ENCODE measurements around the gene OSGEP.

The OSGEP gene

GRCh38 chr14:20494935-20495766 lies 40.5 kb upstream of the OSGEP start:
- no peak overlapping the region for H3K4me3 ChIP-seq (replicated peaks; ENCODE audit: low read depth, low read length)
- no peak for DNase-seq (ENCODE audit: extremely low read depth, low read depth)
- no peak for TF ChIP-seq CTCF (IDR thresholded peaks at IDR 0.05; ENCODE audit: low read depth, low read length, missing control alignments)

- no peak overlapping the region for H3K4me3 ChIP-seq (replicated peaks; ENCODE audit: low read depth, low read length)
- TF ChIP-seq CTCF (IDR thresholded peaks at IDR 0.05; ENCODE audit: low read depth, low read length, missing control alignments), result no peak
- no peak for DNase-seq (ENCODE audit: extremely low read depth, low read depth)
These were observed 39.0 kb upstream of the OSGEP start for GRCh38 chr14:20493634-20494033.

- no peak for DNase-seq (ENCODE audit: extremely low read depth, low read depth)
- no peak for TF ChIP-seq CTCF (IDR thresholded peaks at IDR 0.05; ENCODE audit: low read depth, low read length, missing control alignments)
- no peak overlapping the region for H3K4me3 ChIP-seq (replicated peaks; ENCODE audit: low read depth, low read length)
These were observed 37.9 kb upstream of the OSGEP start for GRCh38 chr14:20492486-20492885.

GRCh38 chr14:20490563-20490962 lies 36.0 kb upstream of the OSGEP start:
- TF ChIP-seq CTCF (IDR thresholded peaks at IDR 0.05; ENCODE audit: low read depth, low read length, missing control alignments), result no peak
- DNase-seq (ENCODE audit: extremely low read depth, low read depth), result no peak
- no peak overlapping the region for H3K4me3 ChIP-seq (replicated peaks; ENCODE audit: low read depth, low read length)

GRCh38 chr14:20489093-20489994 lies 34.7 kb upstream of the OSGEP start:
- no peak for TF ChIP-seq CTCF (IDR thresholded peaks at IDR 0.05; ENCODE audit: low read depth, low read length, missing control alignments)
- H3K4me3 ChIP-seq (replicated peaks; ENCODE audit: low read depth, low read length), result no peak overlapping the region
- DNase-seq (ENCODE audit: extremely low read depth, low read depth), result no peak

- H3K4me3 ChIP-seq (replicated peaks; ENCODE audit: low read depth, low read length), result no peak overlapping the region
- TF ChIP-seq CTCF (IDR thresholded peaks at IDR 0.05; ENCODE audit: low read depth, low read length, missing control alignments), result no peak
- DNase-seq (ENCODE audit: extremely low read depth, low read depth), result no peak
These were observed 32.7 kb upstream of the OSGEP start for GRCh38 chr14:20487396-20487725.

Measured in HFF-Myc (cell line).